HepG2 (cell line): ENCODE results near the gene KLKB1. TPM values are rescaled to one million over a fixed set of nuclear protein-coding genes. Genes with fewer than 3 reads are reported as not detected.
"Not testable (repeated sequence)": the region's sequence is repeated elsewhere in the genome, so short reads cannot be mapped to it uniquely, and the experiment has no call there.

Source experiments
- ATAC-seq: fragments of 200-7000 bp; cut with Tn5 transposase; 3 replicates; pipeline ENCODE4 v1.9.1; 2020; ENCODE audit warnings: mild to moderate bottlenecking, moderate library complexity
- BruUV-seq: library from RNA; stranded (reverse); fragments of 400-500 nt; replicated peaks from 2 replicates; lab custom pipeline; 2021; lab: Mats Ljungman, UMichigan
- CTCF ChIA-PET: fragments of 300-600 bp; formaldehyde crosslinking; extraction: SDS; loops from one replicate; lab custom pipeline; 2021; ENCODE audit warnings: low total read pairs, inconsistent platforms, low intra/inter-chr PET ratio; lab: Yijun Ruan, JAX
- POLR2A ChIA-PET: fragments of 350-600 bp; sonication (Branson Sonifier 250); formaldehyde crosslinking; loops from one replicate; lab custom pipeline; 2020; ENCODE audit warnings: antibody characterized with exemption, inconsistent platforms; lab: Yijun Ruan, JAX
- DNase-seq: peaks from one replicate; pipeline ENCODE4 v3.0.0-alpha.2; 2015; ENCODE audit warnings: low spot score
- FAIRE-seq: peaks from 3 replicates; lab custom pipeline; 2011; peaks lifted over from hg19 to GRCh38; lab: Jason Lieb, UNC
- H2AFZ ChIP-seq: one replicate; pipeline ENCODE4 v1.6.1; 2011; ENCODE audit warnings: low read length, inconsistent platforms
- H3K27ac ChIP-seq: fragments of 300-600 bp; 3 replicates; pipeline ENCODE4 v1.8.0; 2011; ENCODE audit warnings: mixed run types, mild to moderate bottlenecking, mixed read lengths, low read length, inconsistent platforms; ENCODE audit not compliant: insufficient read depth; ENCODE audit errors: extremely low read length
- H3K27me3 ChIP-seq, 2 experiments: fragments of 200-600 bp in 1 of 2; 2 replicates in 1 of 2; 3 replicates in 1 of 2; pipeline versions ENCODE4 v1.6.0 to v1.8.0; 2011; ENCODE audit warnings: low read length in 2 of 2, mild to moderate bottlenecking in 2 of 2, moderate library complexity in 2 of 2, inconsistent platforms in 1 of 2; ENCODE audit not compliant: insufficient read depth in 2 of 2, control insufficient read depth in 1 of 2
- H3K36me3 ChIP-seq, 2 experiments: fragments of 200-600 bp in 1 of 2; replicated peaks in 1 of 2; 2 replicates in 1 of 2; 3 replicates in 1 of 2; pipeline versions ENCODE4 v1.5.1 to v1.8.0; 2011; ENCODE audit warnings: low read length in 2 of 2, inconsistent platforms in 1 of 2; ENCODE audit not compliant: insufficient read depth in 2 of 2, control insufficient read depth in 1 of 2
- H3K4me1 ChIP-seq: 2 replicates; pipeline ENCODE4 v1.5.1; 2012; ENCODE audit warnings: low read length, inconsistent platforms; ENCODE audit not compliant: insufficient read depth
- H3K4me2 ChIP-seq: 2 replicates; pipeline ENCODE4 v1.6.0; 2011; ENCODE audit warnings: low read depth, low read length, inconsistent platforms
- H3K4me3 ChIP-seq, 3 experiments: fragments of 200-600 bp in 1 of 3; sonication (generic), shearing (Covaris generic) in 1 of 3; replicated peaks in 1 of 3; 2 replicates each; pipeline ENCODE4 v1.5.1; 2011 to 2016; ENCODE audit warnings: low read length in 3 of 3, inconsistent platforms in 2 of 3, low read depth in 2 of 3, mild to moderate bottlenecking in 2 of 3, control low read depth in 1 of 3, mixed read lengths in 1 of 3; ENCODE audit not compliant: insufficient read depth in 1 of 3
- H3K79me2 ChIP-seq: one replicate; pipeline ENCODE4 v1.6.1; 2011; ENCODE audit warnings: low read length, inconsistent platforms; ENCODE audit not compliant: insufficient read depth
- H3K9ac ChIP-seq: 2 replicates; pipeline ENCODE4 v1.6.0; 2011; ENCODE audit warnings: mild to moderate bottlenecking, low read depth, low read length, inconsistent platforms; ENCODE audit not compliant: insufficient read depth
- H3K9me3 ChIP-seq: 2 replicates; pipeline ENCODE4 v1.5.1; 2012; ENCODE audit warnings: mild to moderate bottlenecking, low read length
- H4K20me1 ChIP-seq: 2 replicates; pipeline ENCODE4 v1.6.0; 2011; ENCODE audit warnings: inconsistent platforms, mild to moderate bottlenecking, low read length, moderate library complexity; ENCODE audit not compliant: insufficient read depth
- BRD4 ChIP-seq: sonication (generic); formaldehyde crosslinking; IDR thresholded peaks from 2 replicates; pipeline ENCODE4 v1.4.0; 2020; ENCODE audit warnings: missing genetic modification reagents
- HOXA3 ChIP-seq: sonication (generic); formaldehyde crosslinking; IDR thresholded peaks from 2 replicates; pipeline ENCODE4 v1.5.0; 2020; ENCODE audit warnings: missing genetic modification reagents
- RBM39 ChIP-seq: fragments of 200-400 bp; formaldehyde crosslinking; IDR thresholded peaks from one replicate; pipeline ENCODE4 v1.6.1; 2018; ENCODE audit warnings: antibody characterized with exemption, mild to moderate bottlenecking, low read depth, low read length; ENCODE audit not compliant: poor library complexity, severe bottlenecking
- SOX5 ChIP-seq: IDR thresholded peaks from 2 replicates; pipeline ENCODE4 v1.6.1; 2016; ENCODE audit warnings: borderline replicate concordance
- ZBTB20 ChIP-seq: sonication (generic); formaldehyde crosslinking; IDR thresholded peaks from 2 replicates; pipeline ENCODE4 v1.8.1; 2023; ENCODE audit warnings: missing genetic modification reagents, low read depth, mild to moderate bottlenecking, borderline replicate concordance
- ZKSCAN1 ChIP-seq: fragments of 150-350 bp; IDR thresholded peaks from 2 replicates; pipeline ENCODE4 v1.6.1; 2014; ENCODE audit warnings: low read length
- ZNF18 ChIP-seq: sonication (generic); formaldehyde crosslinking; IDR thresholded peaks from 2 replicates; pipeline ENCODE4 v1.8.0; 2022; ENCODE audit warnings: mild to moderate bottlenecking, missing genetic modification reagents; ENCODE audit not compliant: insufficient replicate concordance
- ZNF225 ChIP-seq: sonication (generic); formaldehyde crosslinking; IDR thresholded peaks from 2 replicates; pipeline ENCODE4 v1.4.0; 2020; ENCODE audit warnings: mild to moderate bottlenecking, missing genetic modification reagents
- ZNF234 ChIP-seq: sonication (generic); formaldehyde crosslinking; conservative IDR thresholded peaks from 2 replicates; pipeline ENCODE4 v1.5.1; 2020; ENCODE audit warnings: mild to moderate bottlenecking, missing genetic modification reagents
- ZNF281 ChIP-seq: sonication (generic); formaldehyde crosslinking; IDR thresholded peaks from 2 replicates; pipeline ENCODE4 v1.4.0; 2020; ENCODE audit warnings: missing genetic modification reagents, borderline replicate concordance
- ZNF367 ChIP-seq: sonication (generic); formaldehyde crosslinking; IDR thresholded peaks from 2 replicates; pipeline ENCODE4 v1.4.0; 2020; ENCODE audit warnings: missing genetic modification reagents, borderline replicate concordance
- ZNF841 ChIP-seq: sonication (generic); formaldehyde crosslinking; IDR thresholded peaks from 2 replicates; pipeline ENCODE4 v1.8.1; 2023; ENCODE audit warnings: missing genetic modification reagents, borderline replicate concordance
- WGBS: methylation state at CpG from one replicate; pipeline ENCODE4 v1.1.6; 2017; ENCODE audit warnings: low lambda C conversion rate; 5-methylcytosine and 5-hydroxymethylcytosine counted together
- in situ Hi-C: cut with HindIII; loops from 2 replicates; pipeline ENCODE4 v1.10.0; 2017; ENCODE audit warnings: low pct_unique_long_range_greater_than_20kb; ENCODE audit not compliant: extremely low pct_ligation_motif_present
- intact Hi-C: fragments of 100-400 bp; cut with micrococcal nuclease; formaldehyde crosslinking; loops from one replicate; pipeline ENCODE4 v1.10.0; 2022; ENCODE audit not compliant: unreplicated experiment
- polyA plus RNA-seq, 8 experiments: library from polyadenylated mRNA; depleted of rRNA in 3 of 8; stranded (reverse) in 7 of 8; unstranded in 1 of 8; fragments of >200 nt; fragmentation: Illumina TruSeq in 4 of 8; extraction: Trizol in 4 of 8; gene quantifications; 2 replicates each; pipeline versions ENCODE4 v1.2.1 to v1.2.3, GENCODE V29; 2011 to 2016; ENCODE audit warnings: low read depth in 4 of 8, missing spikeins in 1 of 8, mixed read lengths in 1 of 8; ENCODE audit not compliant: insufficient read depth in 1 of 8
- total RNA-seq, 5 experiments: library from RNA; depleted of rRNA; stranded (reverse); fragments of >200 nt; fragmentation: Illumina TruSeq; extraction: Trizol; gene quantifications; 2 replicates each; pipeline ENCODE4 v1.2.3, GENCODE V29; 2016; ENCODE audit warnings: low read depth in 1 of 5

The KLKB1 gene
- total and polyA plus RNA-seq, 2 of the 13 experiments (the other 11 are each of a cell fraction or from before 2014, with no cell fraction given), result 0.26 to 0.49 TPM

- TF ChIP-seq ZNF18, result no peak
Measured at GRCh38 chr4:186240848-186241491, 13.7 kb downstream of the KLKB1 start (continued).

GRCh38 chr4:186241616-186242015 is 14.3 kb downstream of the KLKB1 start:
- no TSS peak for BruUV-seq
- no peak for ATAC-seq
- Histone ChIP-seq H2AFZ (no peak overlapping the region), H3K79me2 (no peaks in the 10 kb centered on the region), H3K4me1 (no peaks in the 10 kb centered on the region), H3K27ac (no peak overlapping the region), H3K27me3 (no peaks in the 10 kb centered on the region; a peak in 1 of 5 replicates), H3K36me3 (no peaks in the 10 kb centered on the region), H3K4me2 (no peak overlapping the region), H3K4me3 (no peak overlapping the region), H3K9me3 (no peaks in the 10 kb centered on the region), H3K9ac (no peak overlapping the region), H4K20me1 (no peaks in the 10 kb centered on the region)
- intact Hi-C loops (no loop called here), in situ Hi-C loops (no loop called here)
- FAIRE-seq, result no peak
- DNase-seq, result no peak
- 55% methylated on average over 4 of the region's 4 CpGs for WGBS
- ChIA-PET CTCF (no interaction called here), POLR2A (no interaction called here)
- TF ChIP-seq ZNF281 (CRISPR knock-in tag) (no peak), RBM39 (no peak), ZNF225 (CRISPR knock-in tag) (no peak), ZNF234 (CRISPR knock-in tag) (no peak), BRD4 (CRISPR knock-in tag) (no peak), SOX5 (no peak), ZNF367 (CRISPR knock-in tag) (no peak), HOXA3 (CRISPR knock-in tag) (no peak), ZNF841 (CRISPR knock-in tag) (no peak), ZKSCAN1 (no peak), ZBTB20 (CRISPR knock-in tag) (no peak)

GRCh38 chr4:186242031-186242430 is 14.7 kb downstream of the KLKB1 start:
- H2AFZ ChIP-seq, H3K27ac ChIP-seq, DNase-seq, H3K36me3 ChIP-seq, FAIRE-seq, intact Hi-C loops, ATAC-seq, H4K20me1 ChIP-seq, in situ Hi-C loops, H3K9me3 ChIP-seq, CTCF ChIA-PET, POLR2A ChIA-PET, H3K9ac ChIP-seq, BruUV-seq, H3K4me3 ChIP-seq, H3K79me2 ChIP-seq, H3K27me3 ChIP-seq, H3K4me1 ChIP-seq, H3K4me2 ChIP-seq: not testable (repeated sequence)
- WGBS, result 43% methylated on average over 10 of the region's 10 CpGs
